HG03571 (cell line): ENCODE measurements around the gene CTU1.
"Not testable (repeated sequence)": the region's sequence is repeated elsewhere in the genome, so short reads cannot be mapped to it uniquely, and the experiment has no call there.

Experiments
- ATAC-seq: cut with Tn5 transposase; IDR thresholded peaks from one replicate; pipeline ENCODE4 v1.9.1; 2021; ENCODE audit not compliant: unreplicated experiment

The CTU1 gene

GRCh38 chr19:51108066-51108804 lies at the start of gene CTU1:
CTU1 (minus strand) TSS chr19:51108409; CDS start chr19:51104569, 3,840 bp downstream.
- ATAC-seq: peak; percentile 91

- no peak for ATAC-seq
These were observed 49.1 kb upstream of the CTU1 start for GRCh38 chr19:51157265-51157664.

DNA sequence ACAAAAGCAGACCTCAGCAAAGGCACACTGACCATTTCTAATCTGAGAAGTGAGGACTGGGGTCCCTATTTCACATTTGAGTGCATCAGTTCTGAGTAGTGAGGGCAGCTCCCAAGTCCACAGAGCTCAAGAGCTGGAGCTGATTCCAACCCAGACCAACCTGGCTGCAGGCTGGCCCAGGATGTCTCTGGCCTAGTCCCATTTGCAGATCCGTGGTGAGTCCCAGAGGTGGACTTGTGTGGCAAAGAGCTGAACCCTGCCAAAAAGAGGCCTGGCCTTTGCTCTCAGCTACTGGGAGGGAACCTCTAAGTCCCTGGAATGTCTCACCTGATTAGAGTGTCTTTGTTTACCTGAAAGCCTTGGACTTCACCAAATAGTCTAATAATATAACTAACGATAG lies 48.5 kb upstream of the CTU1 start:
- ATAC-seq: no peak

- ATAC-seq: no peak
These were observed 42.4 kb upstream of the CTU1 start for GRCh38 chr19:51150627-51151026.

GRCh38 chr19:51148580-51148979 lies 40.4 kb upstream of the CTU1 start:
- ATAC-seq: no peak

DNA sequence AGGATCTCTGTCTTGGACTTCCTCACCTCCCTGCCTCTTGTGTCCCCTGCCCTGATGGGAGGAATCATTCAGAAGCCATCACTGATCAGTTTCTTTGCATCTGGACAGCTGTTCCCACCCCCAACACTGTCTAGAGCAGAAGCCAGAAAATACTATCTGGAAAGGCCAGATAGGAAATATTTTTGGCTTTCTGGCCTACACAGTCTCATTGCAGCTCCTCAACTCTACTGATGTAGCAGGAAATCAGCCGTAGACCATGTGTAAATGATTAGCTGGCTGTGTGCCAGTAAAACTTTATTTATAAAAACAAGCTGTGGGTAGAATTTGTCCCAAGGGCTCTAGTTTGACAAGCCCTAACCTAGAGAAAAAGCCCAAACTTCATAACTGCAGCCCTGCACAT lies 39.5 kb upstream of the CTU1 start:
- ATAC-seq: no peak

GRCh38 chr19:51146751-51147150 lies 38.5 kb upstream of the CTU1 start:
- ATAC-seq: no peak

DNA sequence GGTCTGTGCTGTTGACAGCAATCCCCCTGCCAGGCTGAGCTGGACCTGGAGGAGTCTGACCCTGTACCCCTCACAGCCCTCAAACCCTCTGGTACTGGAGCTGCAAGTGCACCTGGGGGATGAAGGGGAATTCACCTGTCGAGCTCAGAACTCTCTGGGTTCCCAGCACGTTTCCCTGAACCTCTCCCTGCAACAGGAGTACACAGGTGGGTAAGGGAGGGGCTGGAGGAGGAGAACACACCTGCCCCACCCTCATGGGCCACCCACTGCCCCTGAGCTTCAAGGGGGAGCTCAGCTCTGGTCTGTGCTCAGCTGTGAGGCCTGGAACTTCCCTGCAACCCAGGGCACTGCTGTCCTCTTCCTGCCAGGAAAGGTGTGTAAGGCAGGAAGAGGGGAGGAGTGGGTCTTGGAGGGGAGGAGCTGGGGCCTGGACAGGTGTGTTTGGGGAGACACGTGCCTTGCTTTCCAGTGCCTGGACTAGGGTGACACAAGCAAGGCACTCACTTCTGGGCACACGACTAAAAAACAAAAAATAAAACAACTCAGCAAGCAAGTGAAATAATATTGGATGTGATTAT lies 37.8 kb upstream of the CTU1 start:
- no peak for ATAC-seq

GRCh38 chr19:51144482-51145045 lies 36.4 kb upstream of the CTU1 start:
- no peak for ATAC-seq

GRCh38 chr19:51143486-51143885 lies 35.3 kb upstream of the CTU1 start:
- ATAC-seq: no peak

DNA sequence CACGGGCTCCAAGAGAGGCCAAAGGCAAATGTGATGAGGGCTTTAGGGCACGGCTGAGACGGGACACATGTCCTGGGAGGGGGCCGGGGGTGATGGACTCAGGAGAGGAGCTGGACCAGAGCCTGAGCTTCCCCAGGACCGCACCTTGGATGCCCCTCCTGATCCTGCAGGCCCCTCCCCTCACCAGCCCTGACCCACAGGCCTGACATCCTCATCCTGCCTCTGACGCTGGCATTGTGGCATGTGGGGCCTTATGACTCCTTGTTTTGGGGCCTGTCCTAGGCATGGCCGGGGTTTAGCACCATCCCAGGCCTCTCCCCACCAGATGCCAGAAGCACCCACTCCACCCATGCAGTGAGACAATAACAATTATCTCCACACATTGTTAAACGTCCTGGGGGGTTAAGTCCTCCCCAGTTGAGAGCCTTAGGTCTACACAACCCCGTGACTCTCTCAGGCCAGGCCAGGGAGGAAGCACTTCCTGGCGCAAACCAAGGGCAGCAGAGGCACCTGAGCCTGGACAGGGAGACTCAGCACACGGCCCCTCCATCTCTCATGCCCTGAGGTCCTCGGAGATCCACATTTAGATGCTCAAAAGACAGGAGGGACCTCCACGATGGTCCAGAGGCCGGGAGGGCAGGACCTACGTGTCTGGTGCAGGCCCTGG lies 34.7 kb upstream of the CTU1 start:
- ATAC-seq: not testable (repeated sequence)

GRCh38 chr19:51142119-51142518 lies 33.9 kb upstream of the CTU1 start, which contains the start of gene SIGLEC7:
SIGLEC7 (plus strand) TSS chr19:51142301; CDS start chr19:51142370, 69 bp downstream.
- ATAC-seq: no peak

DNA sequence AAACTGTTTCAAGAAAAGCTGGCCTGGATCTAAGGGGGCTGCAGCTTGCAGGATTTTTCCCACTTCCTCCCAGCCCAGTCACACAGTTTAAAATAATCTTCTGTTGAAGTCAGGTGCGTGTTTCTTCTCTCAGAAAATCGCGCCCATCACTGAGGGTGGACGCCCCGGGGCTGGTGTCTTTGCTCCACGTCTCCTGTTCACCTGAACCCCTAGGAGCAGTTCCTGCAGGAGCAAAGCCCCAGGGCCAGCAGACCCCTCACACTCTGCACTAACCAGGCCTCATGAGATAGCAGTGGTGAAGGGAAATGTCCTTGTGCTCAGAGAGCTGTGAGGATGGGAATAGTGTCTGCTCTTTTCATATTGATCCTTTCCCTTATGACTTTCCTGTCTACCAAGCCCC lies 33.0 kb upstream of the CTU1 start:
- no peak for ATAC-seq

DNA sequence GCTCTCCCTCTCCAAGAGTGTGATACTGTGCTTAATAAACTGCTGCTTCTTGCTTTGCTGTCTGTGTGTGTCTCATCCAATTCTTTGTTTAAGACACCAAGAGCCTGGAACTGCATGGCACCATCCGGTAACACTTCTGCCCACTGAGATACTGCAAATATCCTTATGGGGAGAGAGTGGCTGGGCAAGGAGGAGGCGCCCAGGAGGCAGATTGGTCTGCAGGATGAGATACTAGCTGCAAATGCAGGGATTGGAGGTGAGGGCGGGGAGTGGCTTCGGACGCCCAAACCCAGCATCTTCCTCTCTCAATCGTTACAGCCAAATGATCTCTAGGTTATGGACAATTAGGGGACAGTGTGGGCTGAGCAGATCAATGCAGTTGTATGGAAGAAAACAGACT lies 32.2 kb upstream of the CTU1 start:
- ATAC-seq: no peak

DNA sequence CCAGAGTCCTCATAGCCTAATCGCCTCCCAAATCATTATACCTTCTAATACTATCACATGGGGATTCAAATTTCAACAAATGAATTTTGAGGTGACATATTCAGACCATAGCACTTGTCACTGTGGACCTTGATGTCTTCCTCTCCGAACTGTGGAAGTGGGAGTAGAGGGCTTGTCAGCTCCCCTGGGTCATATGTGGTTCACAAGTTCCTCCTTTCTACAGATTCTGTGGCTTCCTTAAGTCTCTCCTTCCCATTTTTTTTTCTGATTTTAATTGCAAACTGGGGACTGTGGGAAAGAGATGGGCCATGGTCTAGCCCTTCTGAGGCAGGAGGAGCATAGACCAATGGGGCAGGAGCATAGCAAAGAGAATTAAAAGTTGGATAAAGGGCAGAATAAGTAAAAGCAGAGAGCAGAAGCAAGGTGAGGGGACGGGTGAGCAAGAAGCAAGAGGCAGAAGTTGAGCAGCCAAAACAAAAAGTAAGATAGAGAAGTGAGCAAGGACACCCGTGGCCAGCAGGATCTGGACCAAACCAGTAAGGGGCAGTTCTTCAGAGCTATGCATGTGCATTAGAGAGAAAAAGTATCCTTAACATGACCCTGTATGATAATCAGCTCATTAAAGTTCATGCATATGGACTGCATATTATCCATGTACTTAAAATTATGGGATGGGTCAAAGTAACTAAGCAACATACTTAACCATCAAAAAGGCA lies 31.2 kb upstream of the CTU1 start:
- no peak for ATAC-seq

- ATAC-seq: no peak
These were observed 30.4 kb upstream of the CTU1 start for GRCh38 chr19:51138549-51138979.

- ATAC-seq: no peak
These were observed 29.7 kb upstream of the CTU1 start for GRCh38 chr19:51137792-51138425.

GRCh38 chr19:51136851-51137551 lies 28.8 kb upstream of the CTU1 start:
- no peak for ATAC-seq

DNA sequence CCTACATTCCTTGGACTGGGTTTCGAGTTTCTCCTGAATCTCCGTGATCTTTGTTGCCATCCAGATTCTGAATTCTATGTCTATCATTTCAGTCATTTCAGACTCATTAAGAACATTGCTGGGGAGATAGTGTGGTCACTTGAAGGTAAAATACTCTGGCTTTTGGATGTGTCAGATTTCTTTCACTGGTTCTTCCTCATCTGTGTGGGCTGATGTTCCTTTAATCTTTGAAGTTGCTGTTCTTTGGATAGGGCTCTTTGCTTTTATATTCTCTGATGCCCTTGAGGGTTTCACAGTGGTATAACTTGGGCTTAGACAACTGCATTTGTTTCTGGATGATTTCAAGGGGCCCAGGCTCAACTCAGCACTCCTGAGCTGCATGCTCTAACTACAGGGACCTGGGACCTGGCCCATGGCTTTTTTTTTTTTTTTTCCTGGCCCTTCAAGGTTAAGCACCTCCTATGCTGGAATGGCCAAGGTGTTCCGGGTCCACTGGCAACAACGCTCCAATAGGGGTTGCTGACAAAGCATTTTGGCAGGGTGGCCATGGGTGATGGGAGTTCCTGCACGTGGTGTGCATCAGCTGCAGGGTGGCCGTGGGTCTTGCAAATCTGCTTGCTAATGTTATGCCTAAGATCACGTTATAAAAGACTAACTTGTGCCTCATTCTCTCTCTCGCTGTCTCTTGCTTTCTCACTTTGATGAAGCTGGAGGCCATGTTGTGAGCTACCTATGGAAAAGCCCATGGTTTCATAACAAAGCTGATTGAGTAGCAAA lies 28.0 kb upstream of the CTU1 start:
- no peak for ATAC-seq
